ENCODE measurements around the gene MAP4K3.

DNA sequence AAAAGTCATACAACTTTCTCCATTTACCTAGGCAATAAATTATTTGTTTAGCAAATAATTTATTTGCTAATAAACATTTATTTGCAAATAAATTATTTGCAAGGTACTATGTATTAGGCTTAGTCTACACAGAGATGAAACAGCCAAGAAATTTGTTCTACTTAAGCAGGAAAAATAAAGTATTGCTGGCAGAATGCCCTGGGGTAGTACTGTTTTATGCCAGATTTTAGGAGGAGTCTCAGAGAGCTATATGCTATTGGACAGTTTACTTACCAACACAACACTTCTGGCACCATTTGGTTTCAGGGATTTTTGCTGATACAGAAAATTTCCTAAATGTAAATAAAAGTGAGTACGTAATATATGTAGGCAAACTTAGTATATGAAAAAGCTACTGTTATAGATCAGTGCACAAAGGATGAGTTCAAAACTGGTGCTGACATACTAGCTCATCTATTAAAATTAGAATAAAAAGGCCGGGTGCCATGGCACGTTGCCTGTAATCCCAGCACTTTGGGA is 170.1 kb downstream of the MAP4K3 start:
- TF ChIP-seq, protein P1, sequence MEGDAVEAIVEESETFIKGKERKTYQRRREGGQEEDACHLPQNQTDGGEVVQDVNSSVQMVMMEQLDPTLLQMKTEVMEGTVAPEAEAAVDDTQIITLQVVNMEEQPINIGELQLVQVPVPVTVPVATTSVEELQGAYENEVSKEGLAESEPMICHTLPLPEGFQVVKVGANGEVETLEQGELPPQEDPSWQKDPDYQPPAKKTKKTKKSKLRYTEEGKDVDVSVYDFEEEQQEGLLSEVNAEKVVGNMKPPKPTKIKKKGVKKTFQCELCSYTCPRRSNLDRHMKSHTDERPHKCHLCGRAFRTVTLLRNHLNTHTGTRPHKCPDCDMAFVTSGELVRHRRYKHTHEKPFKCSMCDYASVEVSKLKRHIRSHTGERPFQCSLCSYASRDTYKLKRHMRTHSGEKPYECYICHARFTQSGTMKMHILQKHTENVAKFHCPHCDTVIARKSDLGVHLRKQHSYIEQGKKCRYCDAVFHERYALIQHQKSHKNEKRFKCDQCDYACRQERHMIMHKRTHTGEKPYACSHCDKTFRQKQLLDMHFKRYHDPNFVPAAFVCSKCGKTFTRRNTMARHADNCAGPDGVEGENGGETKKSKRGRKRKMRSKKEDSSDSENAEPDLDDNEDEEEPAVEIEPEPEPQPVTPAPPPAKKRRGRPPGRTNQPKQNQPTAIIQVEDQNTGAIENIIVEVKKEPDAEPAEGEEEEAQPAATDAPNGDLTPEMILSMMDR (IDR thresholded peaks at IDR 0.05), result no peak
- no peak for TF ChIP-seq POLR2A (IDR thresholded peaks at IDR 0.05)
